Brain microvascular endothelial cell (primary cell): ENCODE data around the gene HLCS.
"Not testable (repeated sequence)": the region's sequence is repeated elsewhere in the genome, so short reads cannot be mapped to it uniquely, and the experiment has no call there.

ENCODE experiments used
- DNase-seq: peaks from one replicate; pipeline ENCODE4 v3.0.0-alpha.2; 2020
- H3K27ac ChIP-seq: fragments of 250-450 bp; sonication (Bioruptor Pico); 2 replicates; pipeline ENCODE4 v1.5.1; 2020; ENCODE audit warnings: mild to moderate bottlenecking, moderate library complexity
- H3K27me3 ChIP-seq: fragments of 250-450 bp; sonication (Bioruptor Pico); replicated peaks from 2 replicates; pipeline ENCODE4 v1.5.1; 2020; ENCODE audit warnings: mild to moderate bottlenecking
- H3K36me3 ChIP-seq: fragments of 250-450 bp; sonication (Bioruptor Pico); replicated peaks from 2 replicates; pipeline ENCODE4 v1.5.1; 2020; ENCODE audit warnings: mild to moderate bottlenecking
- H3K4me3 ChIP-seq: 2 replicates; pipeline ENCODE4 v1.5.1; 2011; ENCODE audit warnings: low read depth, mild to moderate bottlenecking, control low read depth, low read length, moderate library complexity
- CTCF ChIP-seq: IDR thresholded peaks from 2 replicates; pipeline ENCODE4 v1.5.1; 2011; ENCODE audit warnings: low read depth, mild to moderate bottlenecking, moderate library complexity, low read length, control low read depth, inconsistent platforms; ENCODE audit errors: missing control alignments
- in situ Hi-C: cut with HindIII; loops from 2 replicates; pipeline ENCODE4 v1.10.0; 2017; ENCODE audit warnings: low sequenced_read_pairs, low pct_ligation_motif_present

HLCS gene

GRCh38 chr21:36990508-36991205 lies 24.2 kb upstream of the HLCS start:
- no peak for TF ChIP-seq CTCF
- DNase-seq = no peak
- Histone ChIP-seq H3K36me3 (no peaks in the 10 kb centered on the region), H3K4me3 (peak overlapping the region; percentile 58), H3K27ac (peak overlapping the region; percentile 54), H3K27me3 (no peaks in the 10 kb centered on the region)
- in situ Hi-C loops = no loop called here

GRCh38 chr21:36989699-36990507 lies 23.4 kb upstream of the HLCS start:
- DNase-seq = peak; percentile 71
- no peaks in the 10 kb centered on the region for H3K27me3 ChIP-seq
- no peaks in the 10 kb centered on the region for H3K36me3 ChIP-seq
- in situ Hi-C loops = no loop called here
- peak; percentile 52 for TF ChIP-seq CTCF
- H3K4me3 ChIP-seq = peak overlapping the region; percentile 58
- H3K27ac ChIP-seq = peak overlapping the region; percentile 54

DNA sequence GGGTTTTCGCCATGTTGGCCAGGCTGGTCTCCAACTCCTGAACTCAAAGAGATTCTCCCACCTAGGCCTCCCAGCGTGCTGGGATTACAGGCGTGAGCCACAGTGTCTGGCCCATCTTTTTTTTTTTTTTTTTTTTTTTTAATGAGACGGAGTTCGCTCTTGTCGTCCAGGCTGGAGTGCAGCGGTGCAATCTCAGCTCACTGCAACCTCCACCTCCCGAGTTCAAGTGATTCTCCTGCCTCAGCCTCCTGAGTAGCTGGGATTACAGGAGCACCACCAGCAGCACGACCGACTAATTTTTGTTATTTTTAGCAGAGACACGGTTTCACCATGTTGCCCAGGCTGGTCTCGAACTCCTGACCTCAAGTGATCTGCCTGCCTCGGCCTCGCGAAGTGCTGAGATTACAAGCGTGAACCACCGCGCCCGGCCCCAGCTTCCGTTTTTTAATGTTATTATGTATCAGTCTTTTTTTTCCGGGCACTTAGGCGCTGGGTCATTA lies 22.8 kb upstream of the HLCS start:
- H3K27ac ChIP-seq = peak overlapping the region; percentile 54
- in situ Hi-C loops, H3K36me3 ChIP-seq, DNase-seq, H3K27me3 ChIP-seq: not testable (repeated sequence)
- H3K4me3 ChIP-seq = peak overlapping the region; percentile 58

DNA sequence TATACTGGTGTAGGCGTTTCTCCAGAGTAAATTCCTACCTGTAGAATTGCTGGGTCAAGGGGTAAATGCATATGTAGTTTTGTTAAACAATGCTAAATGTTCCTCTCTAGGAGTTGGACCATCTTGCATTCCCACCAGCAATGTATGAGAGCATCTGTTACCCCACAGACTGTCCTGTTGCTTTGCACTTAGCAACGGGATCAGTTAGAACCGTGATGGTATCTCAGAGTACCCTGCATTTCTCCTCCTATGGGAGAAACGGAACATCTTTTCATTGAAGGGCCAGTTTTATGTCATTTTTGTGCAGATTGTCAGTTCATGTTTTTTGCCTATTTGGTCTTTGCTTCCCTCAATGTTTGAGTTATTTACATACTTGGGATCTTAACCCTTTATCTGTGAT lies 22.1 kb upstream of the HLCS start:
- Histone ChIP-seq H3K36me3 (no peaks in the 10 kb centered on the region), H3K27ac (no peak overlapping the region), H3K4me3 (no peak overlapping the region), H3K27me3 (no peaks in the 10 kb centered on the region)
- no peak for DNase-seq
- in situ Hi-C loops = no loop called here
- TF ChIP-seq CTCF = no peak

- in situ Hi-C loops = no loop called here
- Histone ChIP-seq H3K27ac (no peak overlapping the region), H3K36me3 (no peaks in the 10 kb centered on the region), H3K27me3 (no peaks in the 10 kb centered on the region), H3K4me3 (no peak overlapping the region)
- TF ChIP-seq CTCF = no peak
- DNase-seq = no peak
These were observed 21.4 kb upstream of the HLCS start for GRCh38 chr21:36987845-36988244.
